Rectal smooth muscle tissue (tissue), 1 donor: ENCODE results near the gene PNMA6F.
"Not testable (repeated sequence)": the region's sequence is repeated elsewhere in the genome, so short reads cannot be mapped to it uniquely, and the experiment has no call there.

ENCODE experiments used
- H3K27ac ChIP-seq: one replicate; pipeline ENCODE4 v1.7.0; 2013; ENCODE audit warnings: low read depth, low read length, inconsistent platforms
- H3K27me3 ChIP-seq: one replicate; pipeline ENCODE4 v1.7.0; 2013; ENCODE audit warnings: low read length; ENCODE audit not compliant: control insufficient read depth, insufficient read depth
- H3K36me3 ChIP-seq: one replicate; pipeline ENCODE4 v1.7.0; 2013; ENCODE audit warnings: low read length; ENCODE audit not compliant: control insufficient read depth, insufficient read depth
- H3K4me1 ChIP-seq: one replicate; pipeline ENCODE4 v1.7.0; 2013; ENCODE audit warnings: low read length; ENCODE audit not compliant: control insufficient read depth, insufficient read depth
- H3K4me3 ChIP-seq: one replicate; pipeline ENCODE4 v1.7.0; 2013; ENCODE audit warnings: low read length
- H3K9ac ChIP-seq: one replicate; pipeline ENCODE4 v1.7.0; 2013; ENCODE audit warnings: low read length

PNMA6F gene

DNA sequence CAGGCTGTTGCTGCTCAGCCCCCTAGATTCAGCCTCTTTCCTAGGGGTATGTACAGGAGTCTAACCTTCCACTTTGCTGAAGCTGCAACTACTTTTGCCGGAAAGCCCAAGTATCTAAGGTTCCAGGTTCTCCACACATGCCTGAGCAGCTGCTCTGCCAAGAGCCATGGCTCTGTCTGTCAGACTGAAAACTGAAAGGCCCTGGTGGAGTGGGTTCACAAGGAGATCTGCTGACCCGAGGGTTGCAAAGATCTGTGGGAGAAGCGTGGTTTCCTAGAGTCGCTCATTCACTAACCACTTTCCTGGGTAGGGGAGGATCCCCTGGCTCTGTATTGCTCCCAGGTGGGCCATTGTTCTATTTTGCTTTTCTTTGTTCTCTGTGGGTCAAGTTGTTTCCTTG lies 6.0 kb upstream of the PNMA6F start:
- Histone ChIP-seq H3K36me3 (no peaks in the 10 kb centered on the region), H3K27ac (no peak overlapping the region), H3K27me3 (peaks cover 4% of the 10 kb centered on the region), H3K4me3 (no peak overlapping the region), H3K4me1 (no peaks in the 10 kb centered on the region), H3K9ac (no peak overlapping the region)

DNA sequence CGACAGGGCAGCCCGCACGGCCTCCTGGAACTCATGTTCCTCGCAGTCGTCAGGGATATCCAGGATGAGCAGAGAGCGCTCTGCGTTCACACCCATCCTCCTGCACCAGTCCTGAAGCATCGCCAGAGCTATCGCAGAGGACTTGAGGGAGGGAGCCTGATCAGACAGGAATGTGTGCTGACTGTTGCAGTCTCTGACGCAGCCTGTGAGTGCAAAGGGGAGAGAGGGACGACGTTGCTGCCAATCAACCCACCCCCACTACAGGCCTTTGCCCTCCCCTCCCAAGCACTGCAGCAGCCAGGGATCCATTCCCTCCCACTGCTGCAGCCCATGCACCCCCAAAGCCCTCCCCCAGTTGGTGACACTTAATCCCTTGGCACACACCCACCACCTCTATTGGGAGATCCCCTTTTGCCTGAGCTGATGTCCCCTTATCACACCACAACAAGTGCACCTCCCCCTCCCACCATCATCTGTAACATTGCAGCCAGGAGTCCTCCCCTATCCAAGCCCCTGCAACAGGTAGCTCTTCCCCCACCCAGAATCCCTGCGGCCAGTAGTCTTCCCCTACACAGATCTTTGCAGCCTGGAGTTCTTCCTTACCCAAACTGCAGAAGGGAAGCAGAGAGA lies 897 bp downstream of the PNMA6F start:
- Histone ChIP-seq H3K4me3 (no peak overlapping the region), H3K4me1 (no peaks in the 10 kb centered on the region), H3K27me3 (peaks cover 11% of the 10 kb centered on the region), H3K27ac (no peak overlapping the region), H3K9ac (no peak overlapping the region), H3K36me3 (no peaks in the 10 kb centered on the region)

DNA sequence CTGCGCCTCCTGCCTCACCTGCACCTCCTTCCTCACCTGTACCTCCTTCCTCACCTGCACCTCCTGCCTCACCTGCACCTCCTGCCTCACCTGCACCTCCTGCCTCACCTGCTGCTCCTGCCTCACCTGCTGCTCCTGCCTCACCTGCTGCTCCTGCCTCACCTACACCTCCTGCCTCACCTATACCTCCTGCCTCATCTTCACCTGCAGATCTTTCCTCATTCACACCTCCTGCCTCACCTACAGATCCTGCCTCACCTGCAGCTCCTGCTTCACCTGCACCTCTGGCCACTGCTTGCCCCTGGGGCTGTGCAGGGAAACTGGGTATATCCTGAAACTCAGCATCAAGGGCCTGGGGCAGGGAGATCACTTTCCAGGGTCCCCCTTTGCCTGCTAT lies 1.5 kb downstream of the PNMA6F start:
- not testable (repeated sequence) for H3K27ac ChIP-seq, H3K4me1 ChIP-seq, H3K9ac ChIP-seq, H3K4me3 ChIP-seq, H3K36me3 ChIP-seq
- peaks cover 11% of the 10 kb centered on the region for H3K27me3 ChIP-seq

GRCh38 chrX:153319295-153320046 lies 2.1 kb downstream of the PNMA6F start:
- Histone ChIP-seq H3K27ac (no peak overlapping the region), H3K4me1 (no peaks in the 10 kb centered on the region), H3K4me3 (no peak overlapping the region), H3K27me3 (peaks cover 11% of the 10 kb centered on the region), H3K36me3 (no peaks in the 10 kb centered on the region), H3K9ac (no peak overlapping the region)

- Histone ChIP-seq H3K4me1 (no peaks in the 10 kb centered on the region), H3K27ac (no peak overlapping the region), H3K4me3 (no peak overlapping the region), H3K9ac (no peak overlapping the region), H3K27me3 (peaks cover 11% of the 10 kb centered on the region), H3K36me3 (no peaks in the 10 kb centered on the region)
Observed at GRCh38 chrX:153318811-153319210, 2.8 kb downstream of the PNMA6F start.

GRCh38 chrX:153317996-153318722 lies 3.4 kb downstream of the PNMA6F start:
- H3K36me3 ChIP-seq = no peaks in the 10 kb centered on the region
- H3K4me3 ChIP-seq = no peak overlapping the region
- no peaks in the 10 kb centered on the region for H3K4me1 ChIP-seq
- H3K27me3 ChIP-seq = peaks cover 11% of the 10 kb centered on the region
- no peak overlapping the region for H3K27ac ChIP-seq
- no peak overlapping the region for H3K9ac ChIP-seq

GRCh38 chrX:153317306-153317705 lies 4.3 kb downstream of the PNMA6F start:
- H3K9ac ChIP-seq = no peak overlapping the region
- H3K27me3 ChIP-seq = peaks cover 11% of the 10 kb centered on the region
- H3K36me3 ChIP-seq = no peaks in the 10 kb centered on the region
- no peaks in the 10 kb centered on the region for H3K4me1 ChIP-seq
- H3K4me3 ChIP-seq = no peak overlapping the region
- no peak overlapping the region for H3K27ac ChIP-seq

DNA sequence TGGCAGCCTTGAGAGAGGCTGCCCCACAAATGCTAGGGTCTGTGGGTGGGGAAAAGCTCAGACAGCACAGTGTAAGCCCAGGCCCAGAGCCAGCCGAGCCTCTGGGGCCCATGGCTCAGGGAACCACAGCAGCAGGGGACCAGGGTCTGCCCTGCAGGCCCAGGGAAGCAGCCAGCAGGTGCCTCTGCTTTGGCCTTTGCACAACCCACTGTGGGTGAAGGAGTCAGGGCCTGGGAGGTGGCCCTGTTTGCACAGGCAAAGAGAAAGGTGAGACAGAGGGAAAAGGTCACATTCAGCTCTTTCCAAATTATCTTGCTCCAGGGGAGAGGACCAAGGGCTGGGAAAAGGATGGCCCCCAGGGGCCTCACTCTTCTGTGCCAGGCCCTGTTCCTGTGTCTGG lies 8.7 kb downstream of the PNMA6F start:
- no peak overlapping the region for H3K9ac ChIP-seq
- H3K4me3 ChIP-seq = no peak overlapping the region
- no peak overlapping the region for H3K27ac ChIP-seq
- no peaks in the 10 kb centered on the region for H3K4me1 ChIP-seq
- H3K36me3 ChIP-seq = no peaks in the 10 kb centered on the region
- H3K27me3 ChIP-seq = peaks cover 3% of the 10 kb centered on the region

DNA sequence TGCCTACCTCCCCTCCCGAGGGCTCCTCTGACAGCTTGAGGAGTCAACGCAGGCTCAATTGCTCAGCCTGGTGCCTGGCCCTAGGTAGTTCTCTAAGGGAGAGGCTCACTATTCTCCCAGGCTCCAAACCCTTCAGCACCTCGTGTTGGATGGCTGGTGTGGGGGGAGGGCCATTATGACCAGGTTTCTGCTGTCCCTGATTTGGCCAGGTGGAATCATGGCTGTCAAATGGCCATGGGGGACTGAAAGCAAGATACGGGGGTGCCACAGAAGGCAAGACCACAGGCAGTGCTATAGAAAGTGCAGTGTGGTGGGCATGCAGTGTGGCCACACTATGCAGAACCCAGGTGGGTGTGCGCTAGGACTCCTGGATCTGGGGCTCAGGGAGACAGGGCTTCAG lies 9.5 kb downstream of the PNMA6F start:
- Histone ChIP-seq H3K4me3 (no peak overlapping the region), H3K27ac (no peak overlapping the region), H3K27me3 (peaks cover 3% of the 10 kb centered on the region), H3K36me3 (no peaks in the 10 kb centered on the region), H3K9ac (no peak overlapping the region), H3K4me1 (no peaks in the 10 kb centered on the region)

GRCh38 chrX:153310901-153311300 lies 10.7 kb downstream of the PNMA6F start:
- Histone ChIP-seq H3K4me3 (no peak overlapping the region), H3K36me3 (no peaks in the 10 kb centered on the region), H3K27ac (no peak overlapping the region), H3K9ac (no peak overlapping the region), H3K27me3 (peaks cover 3% of the 10 kb centered on the region), H3K4me1 (no peaks in the 10 kb centered on the region)

- Histone ChIP-seq H3K4me1 (no peaks in the 10 kb centered on the region), H3K27me3 (peaks cover 5% of the 10 kb centered on the region), H3K36me3 (no peaks in the 10 kb centered on the region), H3K9ac (no peak overlapping the region), H3K27ac (no peak overlapping the region), H3K4me3 (no peak overlapping the region)
Observed at GRCh38 chrX:153307276-153308178, 14.0 kb downstream of the PNMA6F start.

DNA sequence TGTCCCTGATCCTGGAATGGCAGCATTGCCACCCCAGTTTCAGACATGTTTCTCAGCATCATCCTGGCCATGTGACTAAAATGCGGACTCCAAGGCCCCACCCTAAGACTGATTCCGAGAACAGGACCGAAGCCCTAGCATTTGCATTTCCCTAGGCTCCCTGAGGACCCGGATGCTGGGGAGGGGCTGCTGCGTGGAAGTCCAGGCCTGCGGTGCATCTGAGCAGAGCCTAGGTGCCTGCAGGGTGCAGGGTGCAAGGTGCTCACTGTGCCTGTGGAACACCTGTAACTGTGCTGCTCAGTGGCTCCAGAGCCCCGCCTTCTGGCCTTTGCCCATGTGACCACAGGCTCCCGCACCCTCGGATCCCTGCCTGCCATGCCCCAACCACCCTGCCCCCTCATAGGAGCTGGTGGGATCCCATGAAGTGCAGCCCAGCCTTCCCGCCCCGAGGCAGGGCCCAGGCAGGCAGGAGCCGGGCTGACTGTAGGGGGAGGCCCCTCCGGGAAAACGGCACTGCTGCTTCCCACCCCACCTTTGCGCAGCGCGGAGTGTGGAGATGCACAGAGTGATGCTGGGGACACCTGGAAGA lies 14.9 kb downstream of the PNMA6F start:
- H3K4me1 ChIP-seq = no peaks in the 10 kb centered on the region
- H3K9ac ChIP-seq = no peak overlapping the region
- no peak overlapping the region for H3K4me3 ChIP-seq
- no peaks in the 10 kb centered on the region for H3K36me3 ChIP-seq
- peaks cover 5% of the 10 kb centered on the region for H3K27me3 ChIP-seq
- H3K27ac ChIP-seq = no peak overlapping the region
